Ovary (tissue), 3 donors: Measurements from ENCODE around the gene CNOT6.

Source experiments
- CTCF ChIP-seq, 3 donors: fragments of 450-650 bp in 2 of 3; fragments of 200-600 bp in 1 of 3; IDR thresholded peaks; one replicate each; pipeline versions ENCODE4 v1.5.1 to v1.8.0; 2016 to 2022; ENCODE audit warnings: antibody characterized with exemption in 3 of 3, mild to moderate bottlenecking in 1 of 3
- POLR2A ChIP-seq: fragments of 450-650 bp; IDR thresholded peaks from one replicate; pipeline ENCODE4 v1.6.1; 2017; ENCODE audit warnings: antibody characterized with exemption, mild to moderate bottlenecking, moderate library complexity
- donor health status: DM: no; HTN: no; CAD: no.

- TF ChIP-seq POLR2A (no peak), CTCF (IDR thresholded peaks at IDR 0.05) (no peak)
These were observed 102.0 kb downstream of the CNOT6 start for GRCh38 chr5:180596115-180596667.
